GM23338 (cell line): ENCODE measurements around the gene TMPRSS2. TPM values are rescaled to one million over a fixed set of nuclear protein-coding genes. Genes with fewer than 3 reads are reported as not detected.

Experiments
- ATAC-seq: fragments of 200-7000 bp; cut with Tn5 transposase; 3 replicates; pipeline ENCODE4 v1.9.1; 2020
- DNase-seq: peaks from one replicate; pipeline ENCODE4 v3.0.0-alpha.2; 2015; ENCODE audit warnings: low spot score
- H2AFZ ChIP-seq: fragments of 200-600 bp; sonication (generic); 2 replicates; pipeline ENCODE4 v1.8.0; 2016; ENCODE audit warnings: antibody characterized with exemption, mild to moderate bottlenecking, moderate library complexity
- H3F3A ChIP-seq: fragments of 200-600 bp; sonication (generic); replicated peaks from 2 replicates; pipeline ENCODE4 v1.8.0; 2017; ENCODE audit warnings: antibody characterized with exemption, mixed run types, low read depth
- H3K27ac ChIP-seq: fragments of 200-600 bp; sonication (generic); 2 replicates; pipeline ENCODE4 v1.6.1; 2016; ENCODE audit warnings: low read depth
- H3K27me3 ChIP-seq: fragments of 200-600 bp; sonication (generic); 2 replicates; pipeline ENCODE4 v1.8.0; 2016; ENCODE audit warnings: mild to moderate bottlenecking, mixed run types, moderate library complexity; ENCODE audit not compliant: insufficient read depth
- H3K36me3 ChIP-seq: fragments of 200-600 bp; sonication (generic); 2 replicates; pipeline ENCODE4 v1.8.0; 2016; ENCODE audit warnings: mild to moderate bottlenecking; ENCODE audit not compliant: insufficient read depth
- H3K4me1 ChIP-seq: fragments of 200-600 bp; sonication (generic); 2 replicates; pipeline ENCODE4 v1.8.0; 2016; ENCODE audit warnings: mild to moderate bottlenecking, moderate library complexity; ENCODE audit not compliant: insufficient read depth
- H3K4me2 ChIP-seq: fragments of 200-600 bp; sonication (generic); 2 replicates; pipeline ENCODE4 v1.7.1; 2017; ENCODE audit warnings: mixed run types
- H3K4me3 ChIP-seq: fragments of 200-600 bp; sonication (generic); 2 replicates; pipeline ENCODE4 v1.6.1; 2016; ENCODE audit warnings: mixed run types
- H3K79me2 ChIP-seq: fragments of 200-600 bp; sonication (generic); replicated peaks from 2 replicates; pipeline ENCODE4 v1.8.0; 2017; ENCODE audit warnings: mild to moderate bottlenecking; ENCODE audit not compliant: insufficient read depth
- H3K9me2 ChIP-seq: fragments of 200-600 bp; sonication (generic); 2 replicates; pipeline ENCODE4 v1.8.0; 2017; ENCODE audit not compliant: insufficient read depth
- H4K20me1 ChIP-seq: fragments of 200-600 bp; sonication (generic); replicated peaks from 2 replicates; pipeline ENCODE4 v1.8.0; 2017; ENCODE audit warnings: mild to moderate bottlenecking; ENCODE audit not compliant: insufficient read depth
- H3K27ac Mint-ChIP-seq: 2 replicates; pipeline ENCODE4 v1.8.0; 2020; ENCODE audit warnings: inconsistent platforms, mild to moderate bottlenecking, moderate library complexity, mixed read lengths
- H3K27me3 Mint-ChIP-seq: 3 replicates; pipeline ENCODE4 v1.8.0; 2022; ENCODE audit warnings: low read depth, mild to moderate bottlenecking, moderate library complexity, mixed read lengths, inconsistent platforms; ENCODE audit not compliant: insufficient read depth, poor library complexity
- H3K36me3 Mint-ChIP-seq: 3 replicates; pipeline ENCODE4 v1.8.0; 2021; ENCODE audit warnings: low read depth, mild to moderate bottlenecking, inconsistent platforms, moderate library complexity, mixed read lengths
- H3K4me1 Mint-ChIP-seq: 3 replicates; pipeline ENCODE4 v1.8.0; 2020; ENCODE audit warnings: mild to moderate bottlenecking, inconsistent platforms, mixed read lengths
- H3K4me3 Mint-ChIP-seq: 3 replicates; pipeline ENCODE4 v1.8.0; 2021; ENCODE audit warnings: moderate library complexity, mild to moderate bottlenecking, inconsistent platforms, mixed read lengths
- H3K9me3 Mint-ChIP-seq: 3 replicates; pipeline ENCODE4 v1.8.0; 2020; ENCODE audit warnings: moderate library complexity, mild to moderate bottlenecking, inconsistent platforms, mixed read lengths
- CREB1 ChIP-seq: fragments of 250-450 bp; sonication (Bioruptor Pico); IDR thresholded peaks from 2 replicates; pipeline ENCODE4 v1.5.0; 2020; ENCODE audit warnings: low read depth, mild to moderate bottlenecking, moderate library complexity
- JUNB ChIP-seq: IDR thresholded peaks from one replicate; pipeline ENCODE4 v1.6.1; 2016; ENCODE audit warnings: antibody characterized with exemption; ENCODE audit not compliant: unreplicated experiment
- POLR2AphosphoS5 ChIP-seq: IDR thresholded peaks from 2 replicates; pipeline ENCODE4 v1.6.1; 2016; ENCODE audit warnings: antibody characterized with exemption, low read depth
- STAT1 ChIP-seq: IDR thresholded peaks from one replicate; pipeline ENCODE4 v1.6.1; 2016; ENCODE audit warnings: antibody characterized with exemption; ENCODE audit not compliant: unreplicated experiment
- ZNF114 ChIP-seq: fragments of 250-450 bp; sonication (Bioruptor Pico); IDR thresholded peaks from 2 replicates; pipeline ENCODE4 v1.5.0; 2020; ENCODE audit warnings: mild to moderate bottlenecking, moderate library complexity
- ZNF331 ChIP-seq: fragments of 250-450 bp; sonication (Bioruptor Pico); IDR thresholded peaks from 2 replicates; pipeline ENCODE4 v1.5.0; 2020; ENCODE audit warnings: low read depth, mild to moderate bottlenecking, moderate library complexity
- polyA plus RNA-seq: library from polyadenylated mRNA; unstranded; fragments of >200 nt; fragmentation: Nextera tagmentation; extraction: Ambion mirVana; gene quantifications from 2 replicates; pipeline ENCODE4 v1.2.1, GENCODE V29; 2016
- total RNA-seq: library from RNA; depleted of rRNA; stranded (reverse); fragments of >200 nt; shearing (Covaris generic); gene quantifications from 2 replicates; pipeline ENCODE4 v1.2.3, GENCODE V29; 2014
- TF ChIP-seq, protein P1 (sequence below): IDR thresholded peaks from 2 replicates; pipeline ENCODE4 v1.6.1; 2016; ENCODE audit warnings: antibody characterized with exemption
- TF ChIP-seq, protein P2 (sequence below), 2 experiments: fragments of 200-600 bp in 1 of 2; sonication (generic) in 1 of 2; conservative IDR thresholded peaks; 2 replicates each; pipeline versions ENCODE4 v1.5.1 to v1.6.1; 2016 to 2017; ENCODE audit warnings: antibody characterized with exemption in 2 of 2, low read depth in 2 of 2, mild to moderate bottlenecking in 2 of 2, moderate library complexity in 1 of 2
- TF ChIP-seq, protein P3 (sequence below): IDR thresholded peaks from one replicate; pipeline ENCODE4 v1.6.1; 2018; ENCODE audit warnings: antibody characterized with exemption; ENCODE audit not compliant: unreplicated experiment

The TMPRSS2 gene
- total and polyA plus RNA-seq, 2 experiments from 2014 or later, result 2.3 to 4.9 TPM

- TF ChIP-seq, protein P1, sequence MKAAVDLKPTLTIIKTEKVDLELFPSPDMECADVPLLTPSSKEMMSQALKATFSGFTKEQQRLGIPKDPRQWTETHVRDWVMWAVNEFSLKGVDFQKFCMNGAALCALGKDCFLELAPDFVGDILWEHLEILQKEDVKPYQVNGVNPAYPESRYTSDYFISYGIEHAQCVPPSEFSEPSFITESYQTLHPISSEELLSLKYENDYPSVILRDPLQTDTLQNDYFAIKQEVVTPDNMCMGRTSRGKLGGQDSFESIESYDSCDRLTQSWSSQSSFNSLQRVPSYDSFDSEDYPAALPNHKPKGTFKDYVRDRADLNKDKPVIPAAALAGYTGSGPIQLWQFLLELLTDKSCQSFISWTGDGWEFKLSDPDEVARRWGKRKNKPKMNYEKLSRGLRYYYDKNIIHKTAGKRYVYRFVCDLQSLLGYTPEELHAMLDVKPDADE, result no peak
- no peak for TF ChIP-seq ZNF114 (CRISPR knock-in tag)
- no peak for TF ChIP-seq POLR2AphosphoS5
- TF ChIP-seq, protein P2, sequence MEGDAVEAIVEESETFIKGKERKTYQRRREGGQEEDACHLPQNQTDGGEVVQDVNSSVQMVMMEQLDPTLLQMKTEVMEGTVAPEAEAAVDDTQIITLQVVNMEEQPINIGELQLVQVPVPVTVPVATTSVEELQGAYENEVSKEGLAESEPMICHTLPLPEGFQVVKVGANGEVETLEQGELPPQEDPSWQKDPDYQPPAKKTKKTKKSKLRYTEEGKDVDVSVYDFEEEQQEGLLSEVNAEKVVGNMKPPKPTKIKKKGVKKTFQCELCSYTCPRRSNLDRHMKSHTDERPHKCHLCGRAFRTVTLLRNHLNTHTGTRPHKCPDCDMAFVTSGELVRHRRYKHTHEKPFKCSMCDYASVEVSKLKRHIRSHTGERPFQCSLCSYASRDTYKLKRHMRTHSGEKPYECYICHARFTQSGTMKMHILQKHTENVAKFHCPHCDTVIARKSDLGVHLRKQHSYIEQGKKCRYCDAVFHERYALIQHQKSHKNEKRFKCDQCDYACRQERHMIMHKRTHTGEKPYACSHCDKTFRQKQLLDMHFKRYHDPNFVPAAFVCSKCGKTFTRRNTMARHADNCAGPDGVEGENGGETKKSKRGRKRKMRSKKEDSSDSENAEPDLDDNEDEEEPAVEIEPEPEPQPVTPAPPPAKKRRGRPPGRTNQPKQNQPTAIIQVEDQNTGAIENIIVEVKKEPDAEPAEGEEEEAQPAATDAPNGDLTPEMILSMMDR (conservative IDR thresholded peaks at IDR 0.05; ENCODE audit: low read depth in 2 of 2), result no peak
Measured at GRCh38 chr21:41445465-41445862, 62.5 kb downstream of the TMPRSS2 start (continued).

DNA sequence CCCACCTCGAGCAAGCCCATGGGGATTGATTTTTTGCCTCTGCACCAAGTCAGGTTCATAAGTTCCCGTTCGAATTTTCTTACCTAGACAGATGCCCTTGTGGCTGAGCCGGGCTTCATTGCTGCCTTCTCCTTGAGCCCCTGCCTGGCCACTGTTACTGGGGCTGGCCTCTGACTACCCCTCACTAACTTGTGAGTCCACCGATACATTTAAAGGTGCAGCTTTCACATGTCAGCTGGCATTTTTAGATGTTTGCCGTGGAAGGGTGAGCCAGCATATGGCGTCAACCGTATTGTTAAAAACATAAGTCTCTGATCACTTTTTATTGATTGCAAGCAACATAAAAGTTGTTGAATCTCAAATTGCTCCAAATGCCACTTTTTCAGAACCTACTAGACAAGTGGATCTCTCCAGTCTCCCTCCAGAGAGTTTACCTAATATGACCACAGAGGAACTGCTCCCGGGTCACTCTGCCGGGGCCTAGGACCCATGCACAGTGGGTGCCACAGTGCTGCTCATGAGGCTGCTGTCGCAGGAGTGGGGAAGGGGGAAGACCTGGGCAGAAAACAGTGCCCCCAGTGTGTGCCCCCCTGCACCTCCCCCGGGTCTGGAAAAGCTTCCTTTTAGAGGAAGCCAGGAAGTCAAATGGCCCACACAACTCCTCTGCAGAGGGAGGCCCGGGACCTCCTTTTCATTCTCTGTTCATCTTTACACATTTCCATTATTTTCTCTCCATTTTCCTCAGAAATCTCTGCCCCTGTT is 63.1 kb downstream of the TMPRSS2 start:
- H3K9me2 ChIP-seq, result no peaks in the 10 kb centered on the region
- DNase-seq, result no peak
- Mint-ChIP-seq H3K27ac (no peak overlapping the region), H3K4me3 (no peak overlapping the region), H3K27me3 (peaks cover 4% of the 10 kb centered on the region), H3K4me1 (0 out of 3 replicates have a peak, but pooled peaks cover 4% of the 10 kb centered on the region), H3K9me3 (no peaks in the 10 kb centered on the region), H3K36me3 (peaks cover 8% of the 10 kb centered on the region; the same call in 2 of the 3 replicates)
- no peak overlapping the region for H3K4me3 ChIP-seq
- ATAC-seq, result no peak
- H3K27ac ChIP-seq, result no peak overlapping the region
- no peaks in the 10 kb centered on the region for H3K36me3 ChIP-seq
- H3K79me2 ChIP-seq, result no peaks in the 10 kb centered on the region
- H2AFZ ChIP-seq, result no peak overlapping the region
- H3K4me1 ChIP-seq, result no peaks in the 10 kb centered on the region
- H3K4me2 ChIP-seq, result no peak overlapping the region
- no peaks in the 10 kb centered on the region for H4K20me1 ChIP-seq
- no peaks in the 10 kb centered on the region for H3K27me3 ChIP-seq
- no peaks in the 10 kb centered on the region for H3F3A ChIP-seq
- TF ChIP-seq, protein P2 (conservative IDR thresholded peaks at IDR 0.05; ENCODE audit: low read depth in 2 of 2), result no peak
- TF ChIP-seq ZNF331 (CRISPR knock-in tag), result no peak
- TF ChIP-seq JUNB, result no peak
- TF ChIP-seq, protein P3, sequence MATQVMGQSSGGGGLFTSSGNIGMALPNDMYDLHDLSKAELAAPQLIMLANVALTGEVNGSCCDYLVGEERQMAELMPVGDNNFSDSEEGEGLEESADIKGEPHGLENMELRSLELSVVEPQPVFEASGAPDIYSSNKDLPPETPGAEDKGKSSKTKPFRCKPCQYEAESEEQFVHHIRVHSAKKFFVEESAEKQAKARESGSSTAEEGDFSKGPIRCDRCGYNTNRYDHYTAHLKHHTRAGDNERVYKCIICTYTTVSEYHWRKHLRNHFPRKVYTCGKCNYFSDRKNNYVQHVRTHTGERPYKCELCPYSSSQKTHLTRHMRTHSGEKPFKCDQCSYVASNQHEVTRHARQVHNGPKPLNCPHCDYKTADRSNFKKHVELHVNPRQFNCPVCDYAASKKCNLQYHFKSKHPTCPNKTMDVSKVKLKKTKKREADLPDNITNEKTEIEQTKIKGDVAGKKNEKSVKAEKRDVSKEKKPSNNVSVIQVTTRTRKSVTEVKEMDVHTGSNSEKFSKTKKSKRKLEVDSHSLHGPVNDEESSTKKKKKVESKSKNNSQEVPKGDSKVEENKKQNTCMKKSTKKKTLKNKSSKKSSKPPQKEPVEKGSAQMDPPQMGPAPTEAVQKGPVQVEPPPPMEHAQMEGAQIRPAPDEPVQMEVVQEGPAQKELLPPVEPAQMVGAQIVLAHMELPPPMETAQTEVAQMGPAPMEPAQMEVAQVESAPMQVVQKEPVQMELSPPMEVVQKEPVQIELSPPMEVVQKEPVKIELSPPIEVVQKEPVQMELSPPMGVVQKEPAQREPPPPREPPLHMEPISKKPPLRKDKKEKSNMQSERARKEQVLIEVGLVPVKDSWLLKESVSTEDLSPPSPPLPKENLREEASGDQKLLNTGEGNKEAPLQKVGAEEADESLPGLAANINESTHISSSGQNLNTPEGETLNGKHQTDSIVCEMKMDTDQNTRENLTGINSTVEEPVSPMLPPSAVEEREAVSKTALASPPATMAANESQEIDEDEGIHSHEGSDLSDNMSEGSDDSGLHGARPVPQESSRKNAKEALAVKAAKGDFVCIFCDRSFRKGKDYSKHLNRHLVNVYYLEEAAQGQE, result no peak
- TF ChIP-seq ZNF114 (CRISPR knock-in tag), result no peak
- no peak for TF ChIP-seq STAT1
- TF ChIP-seq CREB1 (CRISPR knock-in tag), result no peak
